CD4-positive, alpha-beta T cell treated with Interleukin-1 beta for 1 hour (primary cell): ENCODE results near the gene CBX4.

Experiments
- DNase-seq, 2 donors: peaks; one replicate each; pipeline ENCODE4 v3.0.0-alpha.2; 2020 to 2022

The CBX4 gene

GRCh38 chr17:79811011-79811867 is 28.0 kb downstream of the CBX4 start:
- DNase-seq = peak in 1 of 2 donors; percentile 42

- DNase-seq = peak; percentile 85
Observed at GRCh38 chr17:79810130-79811010, 28.9 kb downstream of the CBX4 start.

GRCh38 chr17:79809530-79810129 is 29.6 kb downstream of the CBX4 start:
- DNase-seq = no peak

- no peak for DNase-seq
Observed at GRCh38 chr17:79808763-79809529, 30.3 kb downstream of the CBX4 start.

GRCh38 chr17:79806863-79807720 is 32.1 kb downstream of the CBX4 start:
- DNase-seq = no peak

GRCh38 chr17:79806446-79806760 is 32.8 kb downstream of the CBX4 start:
- DNase-seq = no peak

- no peak for DNase-seq
Observed at GRCh38 chr17:79804856-79805696, 34.2 kb downstream of the CBX4 start.

- peak; percentile 56 to 62 for DNase-seq
Observed at GRCh38 chr17:79803997-79804855, 35.0 kb downstream of the CBX4 start.

GRCh38 chr17:79803421-79803996 is 35.7 kb downstream of the CBX4 start:
- DNase-seq = no peak

- no peak for DNase-seq
Observed at GRCh38 chr17:79802736-79803420, 36.4 kb downstream of the CBX4 start.

- no peak for DNase-seq
Observed at GRCh38 chr17:79802039-79802735, 37.1 kb downstream of the CBX4 start.

GRCh38 chr17:79801156-79802038 is 37.8 kb downstream of the CBX4 start:
- no peak for DNase-seq

- peak; percentile 33 to 54 for DNase-seq
Observed at GRCh38 chr17:79800325-79801155, 38.7 kb downstream of the CBX4 start.

- no peak for DNase-seq
Observed at GRCh38 chr17:79799538-79800324, 39.5 kb downstream of the CBX4 start.

GRCh38 chr17:79799174-79799537 is 40.1 kb downstream of the CBX4 start:
- DNase-seq = no peak
